Measurements from ENCODE around the gene HAPLN1.

DNA sequence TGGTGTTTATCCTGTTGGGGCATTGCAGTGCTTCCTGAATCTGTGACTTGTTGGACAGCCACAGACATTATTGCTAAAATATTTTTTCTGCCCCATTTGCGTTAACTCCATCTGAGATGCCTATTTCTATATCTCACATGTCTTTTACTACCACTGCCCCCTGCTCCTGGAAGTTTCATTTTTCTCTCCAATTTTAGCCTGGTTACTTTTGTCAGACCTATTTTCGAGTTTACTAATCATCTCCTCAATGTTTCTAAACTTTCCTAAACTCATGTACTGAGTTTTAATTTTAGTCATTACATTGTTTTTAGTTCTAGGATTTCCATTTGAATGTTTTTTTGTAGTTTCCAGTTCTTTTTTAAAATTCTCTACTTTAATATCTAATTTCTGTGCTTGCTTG is 17.6 kb downstream of the HAPLN1 start:
- TF ChIP-seq POLR2A (IDR thresholded peaks at IDR 0.05) (no peak), CTCF (IDR thresholded peaks at IDR 0.05) (no peak)

Measured in vagina (tissue), 2 donors.